BJ (cell line): ENCODE measurements around the gene PRM2. TPM values are rescaled to one million over a fixed set of nuclear protein-coding genes. Genes with fewer than 3 reads are reported as not detected.

Experiments used
- CTCF ChIA-PET: fragments of 350-600 bp; formaldehyde crosslinking; extraction: SDS; loops from one replicate; lab custom pipeline; 2021; ENCODE audit warnings: antibody characterized with exemption, inconsistent platforms; lab: Yijun Ruan, JAX
- POLR2A ChIA-PET: fragments of 300-600 bp; sonication (Branson Sonifier 250); formaldehyde crosslinking; extraction: SDS; loops from one replicate; lab custom pipeline; 2021; ENCODE audit warnings: antibody characterized with exemption; lab: Charles Lee
- DNase-seq: peaks from one replicate; pipeline ENCODE4 v3.0.0-alpha.2; 2011; ENCODE audit warnings: low read depth
- H3K27me3 ChIP-seq: 2 replicates; pipeline ENCODE4 v1.6.0; 2011; ENCODE audit warnings: low read length; ENCODE audit not compliant: control insufficient read depth, insufficient read depth
- H3K36me3 ChIP-seq: 2 replicates; pipeline ENCODE4 v1.5.1; 2011; ENCODE audit warnings: low read length; ENCODE audit not compliant: control insufficient read depth, insufficient read depth
- H3K4me3 ChIP-seq: 2 replicates; pipeline ENCODE4 v1.5.1; 2011; ENCODE audit warnings: low read depth, mild to moderate bottlenecking, control low read depth, low read length
- polyA plus RNA-seq: library from polyadenylated mRNA; depleted of rRNA; stranded (reverse); fragments of >200 nt; gene quantifications from 2 replicates; pipeline ENCODE4 v1.2.3, GENCODE V29; 2011
- TF ChIP-seq, protein P1 (sequence below): IDR thresholded peaks from 2 replicates; pipeline ENCODE4 v1.5.1; 2011; ENCODE audit warnings: low read depth, mild to moderate bottlenecking, control low read depth, inconsistent platforms, low read length, moderate library complexity; ENCODE audit not compliant: insufficient read depth

Gene PRM2
- polyA plus RNA-seq, 1 experiment = not detected

DNA sequence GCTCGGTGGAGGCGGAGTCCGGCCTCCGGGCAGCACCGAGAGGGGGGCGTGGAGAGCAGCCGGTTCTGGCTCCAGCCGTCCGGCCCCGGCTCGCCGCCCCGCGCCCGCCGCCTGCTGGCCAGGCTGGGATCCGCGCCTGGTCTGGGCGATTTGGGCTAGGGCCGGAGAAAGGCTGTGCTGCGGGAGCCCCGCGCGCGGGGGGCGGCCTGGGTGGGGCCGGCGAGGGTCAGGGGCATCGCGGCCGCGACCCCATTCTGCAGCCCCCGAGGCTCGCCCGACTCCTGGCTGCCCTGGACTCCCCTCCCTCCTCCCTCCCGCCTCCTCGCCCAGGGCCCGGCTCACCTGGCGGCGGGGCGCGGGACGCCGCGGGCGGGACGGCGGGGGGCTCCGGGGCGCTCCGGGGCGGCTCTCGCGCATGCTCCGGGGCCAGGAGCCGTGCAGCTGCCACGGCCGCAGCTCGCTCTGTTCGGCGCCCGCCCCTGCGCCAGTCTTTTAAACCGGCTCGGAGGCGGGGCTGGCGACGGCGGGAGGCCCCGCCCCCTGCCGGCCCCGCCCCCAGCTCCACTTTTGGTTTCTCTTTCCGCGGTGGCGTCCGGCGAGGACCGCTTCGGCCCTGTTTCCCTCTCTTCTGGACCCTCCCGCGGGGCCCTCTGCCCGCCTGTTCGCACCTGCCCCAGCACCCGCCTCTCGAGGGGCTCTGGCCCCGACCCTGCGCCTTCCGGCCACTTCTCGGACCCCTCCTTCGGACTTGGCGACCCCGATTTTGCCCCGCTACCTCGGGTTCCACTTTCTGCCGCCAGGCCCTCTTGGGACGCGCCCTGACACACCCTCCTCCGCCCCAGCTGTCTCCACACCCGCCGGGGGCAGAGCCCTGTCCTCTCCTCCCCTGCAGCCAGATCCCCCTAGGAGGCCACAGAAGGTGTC, 20.3 kb downstream of the PRM2 start, which contains the start of gene SOCS1:
Gene SOCS1, minus strand, starts transcription at position 468 of the 924 bp plus-strand sequence. CDS start 726 bp downstream, outside the sequence.
- ChIA-PET CTCF (interaction anchor here (0.5 to 13.2 kb wide), 65 partner anchors 10 to 391 kb away, joined by 3 to 209 read pairs (median 4); partner anchors contain the start of genes PRM3 and TNP2), POLR2A (interaction anchor here (0.5 to 0.7 kb wide), 8 partner anchors 100 to 368 kb away, joined by 3 to 9 read pairs (median 3); no protein-coding TSS in a partner anchor)
- Histone ChIP-seq H3K36me3 (peaks cover 3% of the 10 kb centered on the region), H3K4me3 (peak within 1 kb of the TSS; percentile 72), H3K27me3 (no peaks in the 10 kb centered on the region)
- no peak for DNase-seq
- TF ChIP-seq, protein P1, sequence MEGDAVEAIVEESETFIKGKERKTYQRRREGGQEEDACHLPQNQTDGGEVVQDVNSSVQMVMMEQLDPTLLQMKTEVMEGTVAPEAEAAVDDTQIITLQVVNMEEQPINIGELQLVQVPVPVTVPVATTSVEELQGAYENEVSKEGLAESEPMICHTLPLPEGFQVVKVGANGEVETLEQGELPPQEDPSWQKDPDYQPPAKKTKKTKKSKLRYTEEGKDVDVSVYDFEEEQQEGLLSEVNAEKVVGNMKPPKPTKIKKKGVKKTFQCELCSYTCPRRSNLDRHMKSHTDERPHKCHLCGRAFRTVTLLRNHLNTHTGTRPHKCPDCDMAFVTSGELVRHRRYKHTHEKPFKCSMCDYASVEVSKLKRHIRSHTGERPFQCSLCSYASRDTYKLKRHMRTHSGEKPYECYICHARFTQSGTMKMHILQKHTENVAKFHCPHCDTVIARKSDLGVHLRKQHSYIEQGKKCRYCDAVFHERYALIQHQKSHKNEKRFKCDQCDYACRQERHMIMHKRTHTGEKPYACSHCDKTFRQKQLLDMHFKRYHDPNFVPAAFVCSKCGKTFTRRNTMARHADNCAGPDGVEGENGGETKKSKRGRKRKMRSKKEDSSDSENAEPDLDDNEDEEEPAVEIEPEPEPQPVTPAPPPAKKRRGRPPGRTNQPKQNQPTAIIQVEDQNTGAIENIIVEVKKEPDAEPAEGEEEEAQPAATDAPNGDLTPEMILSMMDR = peak; percentile 26; the same call in 1 of the 2 replicates

DNA sequence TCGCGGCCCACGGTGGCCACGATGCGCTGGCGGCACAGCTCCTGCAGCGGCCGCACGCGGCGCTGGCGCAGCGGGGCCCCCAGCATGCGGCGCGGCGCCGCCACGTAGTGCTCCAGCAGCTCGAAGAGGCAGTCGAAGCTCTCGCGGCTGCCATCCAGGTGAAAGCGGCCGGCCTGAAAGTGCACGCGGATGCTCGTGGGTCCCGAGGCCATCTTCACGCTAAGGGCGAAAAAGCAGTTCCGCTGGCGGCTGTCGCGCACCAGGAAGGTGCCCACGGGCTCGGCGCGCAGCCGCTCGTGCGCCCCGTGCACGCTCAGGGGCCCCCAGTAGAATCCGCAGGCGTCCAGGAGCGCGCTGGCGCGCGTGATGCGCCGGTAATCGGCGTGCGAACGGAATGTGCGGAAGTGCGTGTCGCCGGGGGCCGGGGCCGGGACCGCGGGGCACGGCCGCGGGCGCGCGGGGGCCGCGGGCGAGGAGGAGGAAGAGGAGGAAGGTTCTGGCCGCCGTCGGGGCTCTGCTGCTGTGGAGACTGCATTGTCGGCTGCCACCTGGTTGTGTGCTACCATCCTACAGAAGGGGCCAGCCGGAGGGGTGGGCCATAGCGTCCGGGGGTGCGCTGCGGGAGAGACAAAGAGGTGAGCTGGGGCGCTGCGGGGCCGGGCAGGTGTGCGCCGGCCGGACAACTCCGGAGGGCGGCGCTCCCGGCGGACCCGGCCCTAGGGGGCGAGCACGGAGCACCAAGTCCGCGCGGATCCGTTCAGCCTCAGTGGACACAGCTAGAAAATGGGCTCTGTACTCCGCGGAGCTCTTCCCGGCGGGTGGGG, 21.2 kb downstream of the PRM2 start:
- CTCF ChIA-PET = interaction anchor here (0.6 to 13.2 kb wide), 33 partner anchors 9 to 307 kb away, joined by 3 to 209 read pairs (median 6); partner anchors contain the start of gene PRM3
- H3K27me3 ChIP-seq = no peaks in the 10 kb centered on the region
- H3K4me3 ChIP-seq = peak overlapping the region; percentile 57
- TF ChIP-seq, protein P1 = no peak
- POLR2A ChIA-PET = interaction anchor here (0.5 to 0.7 kb wide), 3 partner anchors 291 to 368 kb away, joined by 3 to 5 read pairs (median 5); no protein-coding TSS in a partner anchor
- DNase-seq = no peak
- peaks cover 3% of the 10 kb centered on the region for H3K36me3 ChIP-seq

- Histone ChIP-seq H3K27me3 (no peaks in the 10 kb centered on the region), H3K36me3 (peaks cover 3% of the 10 kb centered on the region), H3K4me3 (peak overlapping the region; percentile 57)
- ChIA-PET POLR2A (interaction anchor here (0.6 kb wide), 1 partner anchor 295 kb away, joined by 5 read pairs; no protein-coding TSS in a partner anchor), CTCF (interaction anchor here (0.6 to 13.2 kb wide), 20 partner anchors 8 to 306 kb away, joined by 3 to 209 read pairs (median 4); partner anchors contain the start of gene PRM3)
- no peak for DNase-seq
- TF ChIP-seq, protein P1 = no peak
Measured at GRCh38 chr16:11253995-11254912, 22.0 kb downstream of the PRM2 start.

GRCh38 chr16:11253009-11253994, 23.0 kb downstream of the PRM2 start:
- Histone ChIP-seq H3K27me3 (no peaks in the 10 kb centered on the region), H3K36me3 (peaks cover 3% of the 10 kb centered on the region), H3K4me3 (peak overlapping the region; percentile 57)
- no peak for DNase-seq
- CTCF ChIA-PET = interaction anchor here (0.6 to 13.2 kb wide), 5 partner anchors 14 to 286 kb away, joined by 3 to 209 read pairs (median 3); no protein-coding TSS in a partner anchor
- TF ChIP-seq, protein P1 = no peak
- POLR2A ChIA-PET = no interaction called here
